RCC 7860 (cell line): ENCODE measurements around the gene SSU72.

Experiments
- DNase-seq: peaks from one replicate; pipeline ENCODE4 v3.0.0-alpha.2; 2015; ENCODE audit warnings: low spot score
- FAIRE-seq: peaks from 2 replicates; lab custom pipeline; 2012; peaks lifted over from hg19 to GRCh38; lab: Jason Lieb, UNC

The SSU72 gene

DNA sequence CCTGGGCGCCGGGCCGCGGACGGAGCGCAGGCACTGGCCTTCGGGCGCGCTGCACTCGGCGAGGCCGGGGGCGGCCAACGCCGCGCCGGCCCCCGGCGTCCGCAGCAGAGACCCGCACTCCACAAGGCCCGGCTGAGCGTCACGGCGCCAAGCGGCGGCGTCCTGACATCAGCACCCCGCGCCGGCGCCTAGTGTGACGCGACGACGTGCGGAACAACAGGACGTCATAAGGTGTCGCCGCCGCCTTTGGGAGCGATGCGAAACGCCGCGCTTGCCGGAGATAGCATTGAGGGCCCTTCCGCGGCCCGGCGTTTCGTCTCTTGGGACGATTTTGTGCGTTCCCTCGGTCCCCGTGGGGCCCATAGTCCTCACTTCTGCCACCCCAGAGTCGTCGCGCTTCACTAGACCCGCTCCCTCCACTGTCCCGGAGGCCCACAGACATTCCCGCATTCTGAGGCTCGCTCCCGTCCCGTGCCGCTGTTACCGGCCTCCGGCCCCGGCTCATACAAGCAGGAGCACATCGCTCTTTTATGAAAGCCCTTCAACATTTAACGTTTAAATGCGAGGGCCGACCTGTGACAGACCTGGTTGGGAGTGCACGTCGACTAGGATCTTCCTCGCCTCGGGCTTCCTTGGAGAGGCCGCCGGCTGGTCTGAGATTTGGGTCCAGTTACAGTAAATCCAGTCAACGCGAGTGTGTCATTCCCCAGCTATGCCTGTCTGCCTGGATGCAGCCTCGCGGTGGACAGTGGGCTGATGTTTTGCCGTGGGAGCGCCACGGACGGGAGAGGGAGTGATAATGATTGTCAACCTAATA is at the start of gene SSU72:
Gene SSU72, minus strand, starts transcription at position 143 of the 817 bp plus-strand sequence. CDS start 306 bp downstream, outside the sequence.
- FAIRE-seq (no peak), DNase-seq (peak; percentile 75)

DNA sequence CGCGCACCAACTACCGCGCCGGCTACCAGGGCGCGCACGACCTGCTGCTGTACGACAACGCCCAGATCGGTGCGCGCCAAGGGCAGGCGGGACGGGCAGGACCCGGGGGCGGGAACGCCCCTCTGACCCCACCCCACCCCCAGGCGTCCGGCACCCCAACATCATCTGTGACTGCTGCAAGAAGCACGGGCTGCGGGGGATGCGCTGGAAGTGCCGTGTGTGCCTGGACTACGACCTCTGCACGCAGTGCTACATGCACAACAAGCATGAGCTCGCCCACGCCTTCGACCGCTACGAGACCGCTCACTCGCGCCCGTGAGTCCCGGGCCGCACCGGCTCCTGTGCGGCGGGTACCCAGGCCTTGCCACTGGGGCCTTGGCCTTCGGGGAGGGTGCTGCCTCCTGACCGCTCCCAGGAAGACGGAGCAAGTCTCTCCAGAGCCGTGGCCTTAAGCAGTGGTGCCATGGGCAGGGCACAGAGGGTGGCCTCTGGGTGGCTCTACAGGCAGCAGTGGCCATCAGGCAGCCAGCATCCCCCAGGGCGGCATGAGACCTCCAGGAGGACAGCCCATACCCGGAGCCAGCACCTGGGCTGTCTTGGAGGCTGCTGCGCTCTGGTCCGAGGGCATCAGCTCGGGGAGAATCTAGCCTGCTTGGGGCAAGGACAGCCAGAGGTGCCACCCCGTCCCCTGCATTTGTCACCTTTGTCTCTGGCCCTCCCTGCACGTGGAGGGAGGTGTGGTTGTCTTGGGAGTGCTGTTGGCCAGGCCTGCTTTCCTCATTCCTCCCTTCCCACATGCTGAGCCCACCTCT is 49.2 kb upstream of the SSU72 start:
- no peak for FAIRE-seq
- no peak for DNase-seq

DNA sequence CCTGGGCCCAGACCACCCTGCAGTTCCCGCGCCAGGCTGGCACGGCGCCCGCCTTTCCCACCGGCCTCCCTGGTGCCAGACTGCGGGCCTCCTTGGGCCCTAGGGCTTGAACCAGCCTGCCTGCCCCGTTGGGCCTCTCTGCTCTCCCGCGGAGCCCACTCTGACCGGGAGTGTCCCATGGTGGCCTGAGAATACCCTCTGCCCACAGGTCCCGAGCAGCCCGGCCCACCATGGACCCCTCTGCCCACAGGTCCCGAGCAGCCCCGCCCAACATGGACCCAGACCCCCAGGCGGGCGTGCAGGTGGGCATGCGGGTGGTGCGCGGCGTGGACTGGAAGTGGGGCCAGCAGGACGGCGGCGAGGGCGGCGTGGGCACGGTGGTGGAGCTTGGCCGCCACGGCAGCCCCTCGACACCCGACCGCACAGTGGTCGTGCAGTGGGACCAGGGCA is 48.5 kb upstream of the SSU72 start:
- FAIRE-seq, result no peak

DNA sequence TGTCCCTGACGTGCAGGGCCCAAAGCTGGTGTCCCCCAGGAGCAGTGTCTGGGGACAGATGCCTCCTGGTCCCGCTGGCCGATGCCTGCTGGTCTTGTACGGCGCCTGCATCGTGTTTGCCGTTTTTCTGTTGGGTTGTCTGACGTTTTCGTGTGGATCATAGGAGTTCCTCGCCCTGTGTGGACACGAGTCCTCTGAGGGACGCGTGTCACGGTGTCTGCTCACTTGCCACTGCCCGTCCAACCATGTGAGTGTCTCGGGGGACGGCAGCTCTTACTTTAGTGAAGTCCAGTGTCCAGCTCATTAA is 48.1 kb upstream of the SSU72 start:
- DNase-seq (no peak), FAIRE-seq (no peak)

More for the DNA sequence above, 48.5 kb upstream of the SSU72 start:
- DNase-seq, result no peak

DNA sequence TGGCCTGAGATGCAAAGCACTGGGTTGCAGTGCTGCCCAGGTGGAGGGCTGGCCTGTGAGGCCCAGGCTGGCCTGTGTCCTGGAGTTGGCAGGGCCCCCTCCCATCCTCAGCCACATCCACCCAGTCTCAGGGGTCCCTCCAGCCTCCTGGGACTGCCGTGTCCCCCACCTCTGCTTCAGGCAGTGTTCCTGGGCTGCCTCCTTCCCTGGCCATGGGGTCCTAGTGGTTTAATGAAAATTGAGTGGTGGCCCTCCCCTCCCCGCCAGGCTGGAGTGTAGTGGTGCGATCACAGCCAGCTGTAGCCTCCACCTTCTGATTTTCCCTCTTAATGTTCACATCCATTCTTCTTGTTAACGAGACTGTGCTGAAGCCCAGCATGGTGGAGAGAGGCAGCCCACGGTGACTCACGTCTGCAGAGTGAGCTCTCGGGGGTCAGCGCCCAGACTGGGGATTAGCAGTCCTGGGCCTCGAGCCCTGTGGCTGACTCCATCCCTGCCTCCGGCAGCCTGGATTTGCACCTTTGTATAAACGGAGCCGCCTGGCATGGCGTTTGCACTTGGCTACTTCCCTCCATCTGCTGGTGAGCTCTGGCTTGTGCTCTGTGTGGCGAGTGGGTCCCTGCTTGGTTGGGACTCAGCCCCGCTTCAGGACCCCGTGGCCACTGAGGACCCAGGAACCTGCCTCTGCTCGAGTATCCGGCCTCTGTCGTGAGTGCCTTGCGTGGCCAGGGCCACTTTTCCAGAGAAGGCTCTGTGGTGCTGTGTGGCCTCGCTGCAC is 47.5 kb upstream of the SSU72 start:
- DNase-seq, result no peak
- FAIRE-seq, result no peak

DNA sequence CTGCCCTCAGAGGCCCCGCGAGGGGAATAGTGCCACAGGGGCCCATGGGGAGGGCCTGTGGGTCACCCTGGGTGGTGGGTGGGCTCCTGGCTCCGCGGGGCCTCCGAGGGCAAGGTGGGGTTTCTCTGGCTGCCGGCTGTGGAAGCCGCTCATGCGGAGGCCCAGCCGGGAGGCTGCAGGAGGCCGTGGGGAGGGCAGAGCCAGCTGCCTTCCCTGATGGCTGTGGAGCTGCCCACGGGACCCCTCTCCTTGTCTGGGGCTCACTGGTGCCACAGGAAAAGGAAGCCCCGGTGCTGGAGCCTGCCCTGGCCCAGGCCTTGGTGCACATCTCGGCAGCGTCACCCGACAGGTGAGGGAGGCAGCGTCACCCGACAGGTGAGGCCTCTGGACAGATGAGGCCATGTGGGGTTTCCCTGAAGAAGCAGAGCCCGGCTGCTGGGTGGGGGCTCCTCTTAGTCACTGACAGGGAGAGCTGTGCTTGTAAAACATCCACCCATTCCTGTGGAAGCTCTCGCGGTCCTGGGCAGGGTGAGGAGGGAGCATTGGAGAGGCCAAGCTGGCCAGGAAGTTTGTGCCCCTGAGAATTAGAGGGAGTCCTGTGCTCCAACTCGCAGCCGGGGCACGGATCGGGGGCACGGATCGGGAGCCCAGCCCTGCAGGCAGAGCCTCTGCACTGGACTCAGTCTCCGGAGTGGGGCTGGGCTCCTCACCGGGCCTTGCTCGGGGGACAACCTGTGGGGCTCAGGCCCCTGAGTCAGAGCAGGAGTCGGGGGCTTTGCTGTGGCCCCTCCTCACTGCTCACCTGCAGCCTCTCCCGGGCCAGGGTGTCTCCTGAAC is 46.7 kb upstream of the SSU72 start:
- FAIRE-seq (no peak), DNase-seq (no peak)

DNA sequence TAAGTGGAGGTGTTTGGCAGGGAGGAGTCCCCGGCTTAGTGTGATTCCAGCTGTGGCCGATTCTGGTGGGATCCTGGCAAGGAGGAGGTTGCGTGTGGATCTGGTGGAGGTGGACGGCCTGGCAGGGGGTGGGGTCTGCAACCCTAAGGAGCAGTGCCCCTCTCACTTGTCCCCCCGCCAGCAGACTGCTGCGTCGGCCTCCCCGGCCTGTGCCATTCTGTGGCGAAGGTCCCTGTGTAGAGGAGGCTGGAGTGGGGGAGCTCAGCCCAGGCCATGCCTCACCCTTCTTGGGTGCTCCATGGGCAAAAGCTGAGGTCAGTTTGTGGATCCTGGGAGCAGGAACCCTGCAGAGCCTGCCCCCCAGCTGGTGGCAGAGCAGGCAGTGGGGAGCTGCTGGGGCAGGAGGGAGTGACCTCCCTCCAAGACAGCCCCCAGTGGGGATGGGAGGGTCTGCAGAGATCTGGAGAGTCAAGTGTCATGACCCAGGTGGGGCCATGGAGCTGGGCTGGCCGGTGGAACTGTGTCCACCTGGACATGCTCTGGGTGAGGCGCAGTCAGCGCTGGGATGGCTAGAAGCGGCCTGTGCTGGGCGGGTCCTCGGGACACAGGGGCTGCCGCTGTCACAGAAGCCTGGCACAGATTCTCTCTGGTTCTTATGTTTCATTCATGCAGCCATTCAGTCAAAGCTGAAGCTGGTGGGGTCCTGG is 45.9 kb upstream of the SSU72 start:
- FAIRE-seq, result no peak
- DNase-seq, result no peak

DNA sequence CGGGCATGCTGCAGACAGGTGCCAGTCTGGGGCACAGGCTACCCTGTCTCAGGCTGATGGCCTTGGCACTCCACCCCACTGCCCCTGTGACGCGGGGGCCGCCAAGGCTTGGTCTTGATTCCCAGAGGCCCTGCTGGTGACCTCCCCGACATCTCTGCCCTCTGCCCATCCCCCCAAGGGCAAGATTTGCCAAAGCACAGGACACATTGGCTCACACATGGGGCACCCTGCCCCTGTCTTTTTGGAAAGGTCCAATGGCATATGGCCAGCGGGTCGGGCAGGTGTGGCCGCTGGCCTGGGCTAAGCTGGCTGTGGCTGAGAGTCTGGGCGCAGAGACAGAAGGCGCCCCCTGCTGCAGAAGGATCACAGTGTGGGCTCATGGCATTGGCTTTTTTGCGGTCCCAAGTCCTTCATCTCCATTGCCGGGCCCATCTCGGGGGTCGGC is 45.3 kb upstream of the SSU72 start:
- FAIRE-seq (no peak), DNase-seq (no peak)

DNA sequence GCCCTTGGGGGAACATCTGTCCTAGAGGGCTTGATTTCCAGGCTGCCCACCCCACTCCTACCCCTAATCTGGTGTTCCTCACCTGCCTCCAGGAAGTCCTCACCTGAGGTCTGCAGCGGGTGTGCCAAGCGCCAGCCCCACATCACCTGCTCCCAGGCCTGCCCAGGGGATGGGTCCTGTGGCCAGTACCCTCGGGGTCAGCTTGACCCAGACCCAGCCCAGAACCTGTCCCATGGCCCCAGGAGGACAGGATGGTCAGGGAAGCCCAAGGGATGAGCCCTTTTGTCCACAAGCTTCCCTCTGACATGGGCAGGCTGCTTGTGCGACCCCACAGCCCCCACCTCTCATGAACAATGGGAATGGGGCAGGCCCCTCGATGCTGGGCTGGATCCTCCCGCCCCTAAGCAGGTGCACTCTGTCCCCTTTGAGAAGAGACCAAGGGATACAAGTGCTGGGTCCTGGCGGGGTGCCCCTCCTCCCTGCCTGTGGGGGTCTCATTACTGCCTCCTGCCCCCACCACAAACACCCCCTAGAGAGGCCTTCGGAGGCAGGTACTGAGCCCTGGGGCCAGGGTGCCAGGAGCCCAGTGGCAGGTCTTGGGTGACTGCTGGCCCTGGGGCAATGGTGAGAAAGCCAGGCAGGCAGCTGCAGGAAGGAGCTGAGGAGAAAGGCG is 43.9 kb upstream of the SSU72 start:
- no peak for DNase-seq
- no peak for FAIRE-seq

DNA sequence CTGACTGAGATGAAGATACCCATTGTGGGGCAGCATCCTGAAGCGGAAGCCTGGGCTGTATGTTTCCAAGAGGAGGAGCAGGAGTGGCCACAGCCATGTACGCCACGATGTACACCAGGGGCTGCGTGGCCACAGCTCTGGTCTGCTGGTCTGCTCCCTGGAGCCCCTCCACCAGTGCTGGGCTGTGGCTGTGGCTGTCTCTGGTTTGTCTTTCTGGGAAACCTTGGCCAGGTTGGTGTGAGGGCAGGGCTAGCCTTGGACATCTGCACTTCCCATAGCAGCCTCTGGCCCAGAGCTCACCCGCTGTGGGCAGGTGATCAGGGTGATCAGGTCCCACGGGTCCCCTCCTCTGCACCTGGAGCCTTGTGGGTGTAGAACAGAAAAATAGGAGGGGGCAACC is 43.3 kb upstream of the SSU72 start:
- DNase-seq (no peak), FAIRE-seq (no peak)

DNA sequence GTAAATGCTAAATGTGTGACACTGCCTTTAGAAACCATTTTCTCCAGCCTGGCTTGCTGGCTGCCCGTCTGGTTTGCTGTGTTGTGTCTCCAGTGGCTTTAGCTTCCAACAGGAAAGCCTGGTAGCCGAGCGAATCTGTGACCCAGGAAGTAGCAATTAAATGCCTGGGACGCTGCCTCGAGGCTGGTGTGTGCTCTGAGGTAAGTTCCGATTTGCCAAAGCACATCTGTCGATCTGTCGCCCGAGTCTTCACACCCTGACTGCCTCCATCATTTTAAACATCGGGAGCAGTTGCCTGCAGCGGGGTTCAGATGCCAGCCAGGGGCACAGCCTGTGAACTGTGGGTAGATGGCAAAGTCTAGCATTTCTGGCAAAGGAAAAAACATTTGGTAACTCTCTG is 42.9 kb upstream of the SSU72 start:
- FAIRE-seq (no peak), DNase-seq (no peak)

DNA sequence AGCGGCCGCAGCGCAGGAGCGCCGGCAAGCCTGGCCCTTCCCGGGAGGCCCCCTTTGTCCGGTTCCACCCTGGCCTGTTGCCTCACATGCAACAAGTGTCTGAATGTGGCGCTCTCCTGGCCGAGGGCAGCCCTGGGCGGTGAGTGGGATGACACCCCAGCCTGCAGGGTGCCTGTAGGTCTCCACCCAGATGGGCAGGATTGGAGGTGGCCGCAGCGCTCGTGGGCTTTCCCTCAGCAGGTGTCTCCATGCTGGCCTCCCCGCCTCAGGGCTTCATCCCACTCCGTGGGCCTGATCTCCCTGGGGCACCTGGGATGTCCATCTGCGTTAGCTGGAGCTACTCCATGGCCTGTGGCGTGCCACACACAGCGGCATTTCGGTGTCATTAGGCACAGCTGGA is 42.2 kb upstream of the SSU72 start:
- FAIRE-seq, result no peak
- no peak for DNase-seq

DNA sequence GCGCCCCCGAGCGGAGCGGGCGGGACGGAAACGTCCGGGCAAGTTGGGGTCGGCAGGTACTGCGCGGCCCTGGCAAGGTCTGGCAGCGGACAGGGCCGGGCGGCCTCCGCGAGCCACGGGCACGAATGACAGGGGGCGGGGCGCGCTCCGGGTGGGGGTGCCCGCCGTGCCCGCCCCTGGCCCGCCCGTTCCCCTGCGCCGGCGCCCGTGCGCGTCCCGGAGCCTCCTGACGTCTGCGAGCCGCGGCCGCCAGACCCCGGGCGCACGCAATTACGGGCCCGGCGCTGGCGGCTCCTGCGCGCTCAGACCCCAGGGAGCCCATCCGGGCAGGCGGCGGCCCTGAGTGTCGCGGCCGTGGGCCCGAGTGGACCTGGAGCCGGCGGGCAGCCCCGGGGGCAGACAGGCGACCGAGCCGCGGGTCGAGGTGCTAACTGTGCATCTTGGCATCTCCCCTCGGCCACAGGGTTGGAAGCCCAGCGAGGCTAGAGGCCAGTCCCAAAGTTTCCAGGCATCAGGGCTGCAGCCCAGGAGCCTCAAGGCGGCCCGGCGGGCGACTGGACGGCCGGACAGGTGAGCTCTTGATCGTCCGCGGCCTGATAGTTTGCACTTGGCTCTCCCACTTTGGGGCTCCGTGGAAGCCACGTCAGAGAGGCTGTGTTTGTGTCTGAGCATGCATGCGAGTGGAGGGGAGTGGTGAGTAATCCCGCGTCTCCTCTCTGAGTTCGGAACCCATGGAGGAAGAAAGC is 41.6 kb upstream of the SSU72 start:
- DNase-seq, result no peak

DNA sequence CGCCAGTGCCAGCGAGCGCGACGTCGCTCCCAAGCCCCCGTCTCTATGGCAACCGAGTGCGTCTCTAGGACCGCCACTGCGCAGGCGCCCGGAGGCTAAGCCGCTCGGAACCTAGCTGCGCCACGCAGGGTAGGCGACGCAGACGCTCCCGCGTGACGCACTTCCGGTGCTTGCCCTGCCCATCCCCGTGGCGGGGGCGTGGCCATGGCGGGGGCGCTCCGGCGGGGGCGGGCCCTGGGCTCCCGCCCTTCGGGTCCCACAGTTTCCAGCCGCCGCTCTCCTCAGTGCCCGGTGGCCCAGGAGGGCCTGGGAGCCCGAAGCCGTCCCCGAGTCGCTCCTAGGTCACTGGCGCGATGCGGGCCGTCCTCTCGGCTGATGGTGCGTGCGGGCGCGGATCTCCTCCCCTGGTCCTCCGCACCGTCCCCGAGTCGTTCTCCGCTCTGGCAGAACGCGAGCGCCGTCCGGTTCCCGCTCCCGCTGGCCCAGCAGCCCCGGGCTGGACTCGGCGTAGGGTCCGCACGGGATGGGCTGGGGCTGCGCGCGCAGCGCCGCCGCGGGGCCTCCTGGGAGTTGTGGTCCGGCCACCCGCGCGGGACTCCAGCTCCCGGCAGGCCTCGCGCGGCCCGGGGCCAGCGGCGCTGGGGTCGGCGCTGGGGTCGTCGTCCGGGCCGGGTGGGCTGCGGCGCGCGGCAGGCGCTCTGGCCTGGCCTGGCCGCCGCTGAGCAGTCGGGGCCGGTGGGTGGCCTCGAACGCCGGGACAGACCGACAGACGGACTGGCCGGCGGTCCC is 40.8 kb upstream of the SSU72 start, which contains the start of gene MIB2:
Gene MIB2, plus strand, starts transcription at position 245 of the 789 bp plus-strand sequence. CDS start 7,953 bp downstream, outside the sequence.
- DNase-seq, result peak; percentile 94
- no peak for FAIRE-seq

More for the DNA sequence above, 41.6 kb upstream of the SSU72 start:
- no peak for FAIRE-seq

DNA sequence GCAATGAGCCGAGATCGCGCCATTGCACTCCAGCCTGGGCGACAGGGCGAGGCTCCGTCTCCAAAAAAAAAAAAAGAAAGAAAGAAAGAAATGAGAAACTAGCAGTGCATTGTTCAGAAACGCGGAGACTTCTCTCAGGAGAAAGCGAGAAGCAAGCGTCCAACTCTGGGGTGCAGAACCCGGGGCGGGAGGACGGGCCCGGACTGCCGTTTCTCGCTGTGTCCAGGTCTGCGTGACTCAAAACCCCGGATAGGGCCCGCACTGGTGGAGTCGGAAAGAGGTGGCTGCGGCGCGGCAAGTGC is 40.2 kb upstream of the SSU72 start:
- DNase-seq (no peak), FAIRE-seq (no peak)

DNA sequence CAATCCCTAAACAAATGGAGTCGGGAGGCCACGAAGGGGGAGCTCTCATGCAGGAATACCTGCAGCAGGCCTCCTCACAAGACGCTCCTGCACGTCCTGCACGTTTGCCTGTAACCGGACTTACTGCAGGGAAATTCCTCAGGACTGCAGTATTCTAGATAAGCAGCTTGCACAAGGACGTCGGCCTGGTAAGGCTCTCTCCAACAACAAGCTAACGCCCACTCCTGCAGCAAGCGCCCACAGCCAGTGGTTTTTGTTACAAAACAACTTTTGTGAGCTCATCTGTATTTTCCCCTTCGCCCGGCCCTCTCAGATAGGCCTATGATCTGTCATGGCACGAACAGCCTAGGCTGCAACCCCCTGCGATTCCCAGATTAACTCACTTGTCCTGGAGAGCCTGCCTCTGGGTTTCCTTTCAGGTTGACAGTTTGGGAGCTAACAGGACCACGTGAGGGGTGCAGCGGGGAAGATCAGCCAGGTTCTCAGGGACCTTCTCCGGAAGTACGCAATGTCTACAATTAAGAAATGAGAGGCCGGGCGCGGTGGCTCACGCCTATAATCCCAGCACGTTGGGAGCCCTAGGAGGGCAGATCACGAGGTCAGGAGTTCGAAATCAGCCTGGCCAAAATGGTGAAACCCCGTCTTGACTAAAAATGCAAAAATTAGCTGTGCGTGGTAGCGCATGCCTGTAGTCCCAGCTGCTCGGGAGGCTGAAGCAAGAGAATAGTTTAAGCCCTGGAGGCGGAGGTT is 39.7 kb upstream of the SSU72 start:
- DNase-seq, result peak; percentile 9
- no peak for FAIRE-seq

DNA sequence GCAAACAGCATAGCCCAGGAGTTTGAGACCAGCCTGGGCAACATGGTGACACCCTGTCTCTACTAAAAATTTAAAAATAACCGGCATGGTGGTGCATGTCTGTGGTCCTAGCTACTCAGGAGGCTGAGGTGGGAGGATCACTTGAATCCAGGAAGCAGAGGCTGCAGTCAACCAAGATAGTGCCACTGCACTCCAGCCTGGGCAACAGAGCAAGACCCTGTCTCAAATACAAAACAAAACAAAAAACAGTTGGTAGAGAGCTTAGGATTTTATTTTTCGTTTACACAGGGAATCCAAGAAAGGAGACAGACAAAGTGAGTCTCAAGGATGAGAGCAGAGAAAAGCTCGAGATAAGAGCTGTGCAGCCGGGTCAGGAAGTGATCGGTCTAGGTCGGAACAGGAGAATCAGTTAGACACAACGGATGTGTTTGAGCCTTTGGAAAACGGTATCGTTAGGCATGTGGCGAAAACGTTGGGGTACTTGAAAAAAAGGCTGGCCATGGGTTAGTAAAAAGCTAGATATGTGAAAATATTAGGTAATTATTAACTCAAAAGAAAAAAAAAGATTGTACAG is 38.9 kb upstream of the SSU72 start:
- FAIRE-seq (no peak), DNase-seq (no peak)
